Right lobe of liver (tissue), 4 donors: ENCODE measurements around the gene DDX3X.

Experiments used
- CTCF ChIP-seq, 4 donors: fragments of 200-600 bp in 3 of 4; fragments of 450-650 bp in 1 of 4; IDR thresholded peaks; one replicate each; pipeline versions ENCODE4 v1.5.1 to v1.8.0; 2016 to 2022; ENCODE audit warnings: antibody characterized with exemption in 4 of 4, mild to moderate bottlenecking in 2 of 4
- POLR2A ChIP-seq: fragments of 450-650 bp; IDR thresholded peaks from one replicate; pipeline ENCODE4 v1.6.1; 2017; ENCODE audit warnings: antibody characterized with exemption, mild to moderate bottlenecking
- donor health status: DM: no; HTN: no; CAD: no.
- donor health status: DM: no; HTN: no; CAD: no.
- donor health status: DM: no; HTN: yes; CAD: no.

- TF ChIP-seq POLR2A (no peak), CTCF (IDR thresholded peaks at IDR 0.05) (no peak)
Measured at GRCh38 chrX:41353985-41354384, 20.0 kb downstream of the DDX3X start.
